Activated CD4-positive, alpha-beta T cell treated with anti-CD3 and anti-CD28 coated beads, Interleukin-2, amount 50 U/mL, for 16 hours (primary cell): ENCODE data around the gene CHD9.
"Not testable (repeated sequence)": the region's sequence is repeated elsewhere in the genome, so short reads cannot be mapped to it uniquely, and the experiment has no call there.

ENCODE experiments used
- DNase-seq: peaks from one replicate; pipeline ENCODE4 v3.0.0-alpha.2; 2020

Gene CHD9, protein sequence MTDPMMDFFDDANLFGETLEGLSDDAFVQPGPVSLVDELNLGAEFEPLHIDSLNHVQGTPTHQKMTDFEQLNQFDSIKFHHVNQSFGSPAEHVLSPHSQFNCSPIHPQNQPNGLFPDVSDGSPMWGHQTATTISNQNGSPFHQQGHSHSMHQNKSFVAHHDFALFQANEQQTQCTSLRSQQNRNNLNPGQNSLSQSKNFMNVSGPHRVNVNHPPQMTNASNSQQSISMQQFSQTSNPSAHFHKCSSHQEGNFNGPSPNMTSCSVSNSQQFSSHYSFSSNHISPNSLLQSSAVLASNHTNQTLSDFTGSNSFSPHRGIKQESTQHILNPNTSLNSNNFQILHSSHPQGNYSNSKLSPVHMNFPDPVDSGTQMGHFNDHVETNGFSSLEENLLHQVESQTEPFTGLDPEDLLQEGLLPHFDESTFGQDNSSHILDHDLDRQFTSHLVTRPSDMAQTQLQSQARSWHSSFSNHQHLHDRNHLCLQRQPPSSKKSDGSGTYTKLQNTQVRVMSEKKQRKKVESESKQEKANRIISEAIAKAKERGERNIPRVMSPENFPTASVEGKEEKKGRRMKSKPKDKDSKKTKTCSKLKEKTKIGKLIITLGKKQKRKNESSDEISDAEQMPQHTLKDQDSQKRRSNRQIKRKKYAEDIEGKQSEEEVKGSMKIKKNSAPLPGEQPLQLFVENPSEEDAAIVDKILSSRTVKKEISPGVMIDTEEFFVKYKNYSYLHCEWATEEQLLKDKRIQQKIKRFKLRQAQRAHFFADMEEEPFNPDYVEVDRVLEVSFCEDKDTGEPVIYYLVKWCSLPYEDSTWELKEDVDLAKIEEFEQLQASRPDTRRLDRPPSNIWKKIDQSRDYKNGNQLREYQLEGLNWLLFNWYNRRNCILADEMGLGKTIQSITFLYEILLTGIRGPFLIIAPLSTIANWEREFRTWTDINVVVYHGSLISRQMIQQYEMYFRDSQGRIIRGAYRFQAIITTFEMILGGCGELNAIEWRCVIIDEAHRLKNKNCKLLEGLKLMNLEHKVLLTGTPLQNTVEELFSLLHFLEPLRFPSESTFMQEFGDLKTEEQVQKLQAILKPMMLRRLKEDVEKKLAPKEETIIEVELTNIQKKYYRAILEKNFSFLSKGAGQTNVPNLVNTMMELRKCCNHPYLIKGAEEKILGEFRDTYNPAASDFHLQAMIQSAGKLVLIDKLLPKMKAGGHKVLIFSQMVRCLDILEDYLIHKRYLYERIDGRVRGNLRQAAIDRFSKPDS (N-terminal part only)

DNA sequence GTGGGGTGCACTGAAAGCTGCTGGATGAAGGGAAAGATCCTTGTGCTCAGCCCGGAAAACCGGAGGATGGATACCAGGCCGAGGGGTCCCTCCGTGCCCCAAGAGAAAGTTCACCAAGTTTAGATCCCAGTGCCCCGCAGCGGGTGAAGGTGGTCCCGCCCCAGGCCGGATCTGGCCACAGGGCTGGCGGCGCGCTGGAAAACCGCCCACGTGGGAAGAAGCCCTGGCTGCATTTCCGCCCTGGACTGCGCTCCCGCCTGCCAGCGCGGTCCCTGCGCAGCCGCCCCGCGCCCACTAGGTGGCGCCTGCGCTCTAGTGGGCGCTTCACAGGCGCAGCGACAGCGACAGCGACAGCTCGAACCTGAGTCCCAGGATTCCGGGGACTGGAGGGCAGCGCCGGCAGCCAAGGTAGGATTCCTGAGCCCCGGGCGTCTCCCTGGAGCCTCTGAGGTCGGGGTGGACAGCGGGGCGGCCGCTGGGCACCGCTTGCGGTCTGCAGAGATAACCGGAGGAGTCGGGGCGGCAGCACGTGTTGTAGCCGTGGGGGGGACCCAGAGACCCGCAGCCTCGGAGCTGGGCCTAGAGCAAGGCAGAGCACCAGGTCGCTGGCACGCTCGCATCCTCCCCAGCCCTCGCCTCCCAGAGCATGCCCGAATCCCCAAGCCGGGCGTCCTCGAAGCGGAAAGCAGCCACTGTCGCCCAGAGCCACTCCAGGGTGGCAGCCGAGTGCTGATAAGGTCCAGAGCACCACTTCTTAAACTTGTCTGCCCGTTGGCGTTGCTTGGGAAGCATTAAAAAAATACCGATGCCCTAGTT, at the start of gene CHD9:
CHD9 (plus strand) TSS at position 322 of the 816 bp plus-strand sequence. CDS start 101,099 bp downstream, outside the sequence.
- peak; percentile 79 for DNase-seq

DNA sequence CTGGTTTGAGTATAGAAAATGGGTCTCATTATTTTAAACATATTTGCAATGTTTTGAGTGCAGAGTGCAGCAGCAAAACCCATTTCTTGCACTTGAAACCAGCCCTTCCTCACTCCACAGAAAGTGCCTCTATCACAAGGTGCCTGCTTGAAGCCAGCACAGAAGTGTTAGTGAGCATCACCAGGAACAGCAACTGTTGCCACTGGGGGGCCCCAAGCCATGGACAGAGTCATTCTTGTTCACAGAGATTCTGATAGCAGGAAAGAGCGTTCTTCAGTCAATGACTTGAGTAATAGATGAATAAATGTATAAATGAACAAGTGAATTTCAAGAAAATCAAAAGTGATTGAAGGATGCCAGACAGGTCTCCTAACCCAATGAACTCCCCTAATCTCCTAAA, 47.7 kb upstream of the CHD9 start:
- no peak for DNase-seq

DNA sequence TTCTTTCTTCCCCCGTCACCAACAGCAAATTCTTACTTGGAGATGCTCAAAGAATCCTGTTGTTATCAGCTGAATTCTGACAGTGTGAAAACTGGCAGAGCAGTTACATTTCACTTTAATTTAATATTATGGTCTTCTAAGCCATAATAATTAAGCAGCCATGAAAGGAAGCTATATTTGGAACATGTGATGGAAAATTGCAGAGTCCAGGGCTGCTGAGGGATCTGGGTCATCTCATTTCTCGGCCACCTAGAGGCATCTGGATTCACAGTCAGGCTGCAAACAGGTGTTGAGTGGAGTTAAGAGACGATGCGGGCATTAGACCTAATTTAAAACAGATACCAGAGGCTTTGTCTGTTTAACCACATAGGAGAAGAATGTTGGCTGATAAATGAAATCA, 40.5 kb upstream of the CHD9 start:
- no peak for DNase-seq

DNA sequence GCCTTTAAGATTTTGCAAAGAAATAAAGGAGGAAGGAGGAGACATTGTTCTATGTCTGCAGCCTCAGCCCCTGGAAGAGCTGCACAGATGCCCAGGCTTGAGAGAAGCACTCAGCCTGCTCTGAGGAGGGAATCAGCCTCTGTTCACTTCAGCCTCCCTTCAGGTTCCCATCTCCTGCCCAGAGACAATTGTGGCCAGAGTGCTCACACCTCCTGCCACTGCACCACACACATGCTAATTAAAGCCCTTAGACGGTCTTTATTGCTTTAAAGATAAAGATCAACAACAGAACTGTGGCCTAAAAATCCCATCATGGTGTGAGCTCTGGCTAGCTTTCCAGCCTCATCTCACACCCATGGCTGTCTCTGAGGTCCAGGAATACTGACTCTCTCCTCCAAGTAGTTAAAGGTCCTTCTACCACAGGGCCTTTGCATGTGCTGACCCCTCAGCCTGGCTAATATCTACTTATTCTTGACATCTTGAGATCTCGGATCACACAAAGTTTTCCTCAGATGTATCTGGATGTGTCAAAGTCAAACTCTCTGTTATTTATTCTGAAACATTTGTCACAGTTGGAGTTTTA, 35.9 kb upstream of the CHD9 start:
- no peak for DNase-seq

DNA sequence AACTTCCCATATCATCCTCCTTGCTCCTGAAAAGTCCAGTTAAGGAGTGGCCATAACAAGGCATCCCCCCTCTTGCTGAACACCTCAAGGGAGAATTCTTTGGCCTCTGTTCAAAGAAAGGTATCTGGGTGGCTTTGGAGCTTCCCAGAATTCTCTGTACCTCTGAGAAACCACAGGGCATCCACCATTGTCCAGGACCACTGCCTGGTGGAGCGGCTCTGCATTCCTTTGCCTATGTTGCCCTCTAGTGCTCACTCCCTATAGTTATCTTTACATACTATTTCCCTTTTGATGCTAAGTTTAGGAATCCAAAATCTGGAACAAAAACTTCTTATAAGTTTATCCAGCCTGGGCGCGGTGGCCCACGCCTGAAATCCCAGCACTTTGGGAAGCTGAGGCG, 32.4 kb upstream of the CHD9 start:
- peak; percentile 28 for DNase-seq

DNA sequence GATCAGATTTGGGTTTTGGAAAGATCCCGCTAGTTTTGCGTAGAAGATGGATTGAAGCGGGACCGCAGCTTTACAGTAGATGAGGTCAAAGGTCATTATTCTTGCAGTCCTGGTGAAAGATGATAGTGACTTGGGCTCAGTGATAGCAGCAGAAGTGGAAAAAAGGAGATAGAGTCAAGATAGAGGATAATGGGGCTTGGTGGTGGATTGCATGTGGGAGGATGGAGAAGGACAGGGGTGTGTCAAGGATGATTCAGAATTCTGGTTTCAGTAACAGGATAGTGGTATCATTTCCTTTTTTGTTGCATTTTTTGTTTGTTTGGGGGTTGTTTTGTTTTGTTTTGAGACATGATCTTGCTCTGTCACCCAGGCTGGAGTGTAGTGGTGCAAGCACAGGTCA, 30.7 kb upstream of the CHD9 start:
- DNase-seq, result no peak

DNA sequence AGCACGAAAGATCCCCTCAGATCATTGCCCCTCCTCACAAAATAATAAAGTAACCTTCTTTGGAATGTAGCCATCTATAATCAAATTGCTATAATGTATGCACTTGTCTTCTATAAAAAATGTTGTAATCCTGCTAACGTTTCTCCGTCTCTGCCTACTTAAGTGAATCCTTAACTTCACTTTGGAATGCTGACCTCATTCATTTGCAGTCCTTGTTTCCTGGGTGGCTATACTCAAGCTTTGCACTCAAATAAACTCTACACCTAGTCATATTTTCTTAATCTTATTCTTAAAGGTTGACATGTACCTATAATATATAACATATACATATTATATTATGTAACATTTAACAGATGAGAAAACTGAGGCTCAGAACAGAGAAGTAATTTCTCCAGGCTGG, 24.8 kb upstream of the CHD9 start:
- DNase-seq, result no peak

DNA sequence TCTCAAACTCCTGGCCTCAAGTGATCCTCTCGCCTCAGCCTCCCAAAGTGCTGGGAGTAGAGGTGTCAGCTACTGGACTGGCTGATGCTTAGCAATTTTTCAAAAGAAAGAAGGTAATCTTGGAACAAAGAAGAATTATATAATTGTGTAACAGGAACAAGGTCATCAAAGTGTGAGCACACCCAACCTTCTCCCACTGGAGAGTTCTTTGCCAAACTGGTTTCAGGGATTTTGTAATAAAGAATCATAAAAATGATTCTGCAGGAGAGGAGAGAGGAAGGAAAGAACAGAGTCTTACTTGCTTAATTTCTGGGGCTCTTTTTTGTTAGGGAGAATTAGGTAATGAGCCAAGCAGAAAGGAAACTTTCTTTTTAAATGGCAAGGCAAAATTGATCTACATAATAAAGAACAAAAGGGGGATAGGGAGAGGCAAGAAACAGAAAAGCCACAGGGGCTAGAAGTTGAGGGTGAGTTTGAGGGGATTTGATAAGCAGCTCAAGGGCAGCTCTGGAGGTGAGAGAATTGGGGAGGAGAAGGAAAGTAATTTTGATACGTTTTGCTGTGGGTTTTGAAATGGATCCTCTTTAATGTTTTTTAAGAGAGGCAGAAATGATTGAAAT, 23.4 kb upstream of the CHD9 start:
- no peak for DNase-seq

DNA sequence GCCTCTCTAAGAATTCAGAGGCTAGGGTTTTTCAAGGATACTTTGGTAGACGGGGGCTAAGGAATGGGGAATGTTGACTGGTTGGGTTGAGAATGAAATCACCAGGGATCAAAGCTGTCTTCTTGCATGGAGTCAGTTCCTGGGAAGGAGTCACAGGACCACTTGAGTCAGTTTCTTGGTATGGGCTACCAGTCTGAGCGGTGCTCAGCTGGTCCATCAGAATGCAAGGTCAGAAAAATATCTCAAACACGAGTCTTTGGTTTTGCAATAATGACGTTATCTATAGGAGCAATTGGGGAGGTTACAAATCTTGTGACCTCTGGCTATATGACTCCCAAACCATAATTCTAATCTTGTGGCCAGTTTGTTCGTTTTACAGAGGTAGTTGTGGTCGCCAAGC, 20.5 kb upstream of the CHD9 start:
- DNase-seq, result no peak

DNA sequence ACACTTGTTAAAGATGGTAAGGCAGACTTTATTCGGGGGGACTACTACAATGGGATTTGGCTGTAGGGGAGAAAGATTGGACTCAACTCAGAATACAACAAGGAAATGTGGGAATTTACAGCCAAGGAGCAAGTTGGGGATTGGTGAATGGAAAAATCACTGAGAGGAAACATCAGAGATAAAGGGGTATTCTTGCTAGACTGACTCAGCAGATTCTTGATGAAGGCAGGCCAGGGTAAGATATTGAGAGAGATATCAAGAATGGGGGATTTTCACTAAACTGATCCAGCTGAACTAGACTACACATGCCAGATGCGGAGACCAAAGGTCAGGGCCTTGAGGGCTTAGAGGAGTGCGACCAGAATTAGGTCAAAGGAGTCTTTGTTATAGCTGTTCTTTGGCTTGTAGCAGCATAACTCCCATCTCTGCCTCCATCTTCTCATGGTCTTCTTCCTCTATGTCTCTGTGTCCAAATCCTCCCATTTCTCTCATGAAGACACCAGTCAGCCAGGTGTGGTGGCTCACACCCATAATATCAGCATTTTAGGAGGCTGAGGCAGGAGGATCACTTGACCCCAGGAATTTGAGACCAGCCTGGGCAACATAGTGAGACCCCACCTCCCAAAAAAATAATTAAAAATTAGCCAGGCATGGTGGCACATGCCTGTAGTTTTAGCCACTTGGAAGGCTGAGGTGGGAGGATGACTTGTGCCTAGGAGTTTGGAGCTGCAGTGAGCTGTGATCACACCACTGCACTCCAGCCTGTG, 19.4 kb upstream of the CHD9 start:
- DNase-seq, result no peak

DNA sequence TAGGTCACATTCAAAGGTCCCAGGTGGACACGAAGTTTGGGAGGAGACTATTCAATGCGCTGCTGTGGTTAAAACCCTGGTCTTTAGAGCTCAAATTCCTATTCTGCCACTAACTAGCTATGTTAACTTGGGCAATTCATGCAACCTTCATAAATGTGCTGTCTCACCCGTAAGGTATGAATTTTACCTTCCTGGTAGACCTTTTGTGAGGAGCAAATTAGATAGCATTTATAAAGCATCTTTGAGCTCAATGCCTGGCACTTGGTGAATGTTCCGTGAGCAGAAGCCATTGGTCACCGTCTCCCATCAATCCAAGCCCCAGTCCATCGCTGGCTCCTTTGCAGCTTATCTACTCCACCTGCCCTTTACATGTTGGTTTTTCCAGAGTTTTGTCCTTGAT, 18.7 kb upstream of the CHD9 start:
- no peak for DNase-seq

DNA sequence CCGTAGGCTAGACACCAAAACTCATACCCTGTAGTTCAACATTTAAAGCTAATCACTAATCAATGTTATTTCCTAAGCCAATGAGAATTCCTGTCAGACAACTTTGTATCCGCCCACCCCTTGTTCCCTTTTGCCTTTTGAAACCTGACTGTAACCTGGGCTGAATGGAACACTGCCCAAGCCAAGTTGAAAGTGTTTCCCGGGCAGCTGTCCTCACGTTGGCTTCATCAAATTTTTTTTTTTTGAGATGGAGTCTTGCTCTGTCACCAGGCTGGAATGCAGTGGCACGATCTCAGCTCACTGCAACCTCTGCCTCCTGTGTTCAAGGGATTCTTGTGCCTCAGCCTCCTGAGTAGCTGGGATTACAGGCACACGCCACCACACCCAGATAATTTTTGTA, 18.1 kb upstream of the CHD9 start:
- DNase-seq, result not testable (repeated sequence)

DNA sequence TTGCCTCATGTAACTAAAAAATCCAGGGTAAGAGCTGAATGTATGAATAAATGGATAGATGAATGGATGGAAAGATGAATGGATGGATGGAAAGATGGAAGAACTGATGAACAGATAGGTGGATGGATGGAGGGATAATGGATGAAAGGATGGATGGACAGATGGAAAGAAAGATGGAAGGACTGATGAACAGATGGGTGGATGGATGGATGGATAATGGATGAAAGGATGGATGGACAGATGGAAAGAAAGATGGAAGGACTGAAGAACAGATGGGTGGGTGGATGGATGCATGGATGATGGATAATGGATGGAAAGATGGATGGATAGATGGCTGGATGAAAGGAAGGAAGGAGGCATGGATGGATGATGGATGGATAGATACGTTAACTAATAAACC, 14.0 kb upstream of the CHD9 start:
- no peak for DNase-seq

DNA sequence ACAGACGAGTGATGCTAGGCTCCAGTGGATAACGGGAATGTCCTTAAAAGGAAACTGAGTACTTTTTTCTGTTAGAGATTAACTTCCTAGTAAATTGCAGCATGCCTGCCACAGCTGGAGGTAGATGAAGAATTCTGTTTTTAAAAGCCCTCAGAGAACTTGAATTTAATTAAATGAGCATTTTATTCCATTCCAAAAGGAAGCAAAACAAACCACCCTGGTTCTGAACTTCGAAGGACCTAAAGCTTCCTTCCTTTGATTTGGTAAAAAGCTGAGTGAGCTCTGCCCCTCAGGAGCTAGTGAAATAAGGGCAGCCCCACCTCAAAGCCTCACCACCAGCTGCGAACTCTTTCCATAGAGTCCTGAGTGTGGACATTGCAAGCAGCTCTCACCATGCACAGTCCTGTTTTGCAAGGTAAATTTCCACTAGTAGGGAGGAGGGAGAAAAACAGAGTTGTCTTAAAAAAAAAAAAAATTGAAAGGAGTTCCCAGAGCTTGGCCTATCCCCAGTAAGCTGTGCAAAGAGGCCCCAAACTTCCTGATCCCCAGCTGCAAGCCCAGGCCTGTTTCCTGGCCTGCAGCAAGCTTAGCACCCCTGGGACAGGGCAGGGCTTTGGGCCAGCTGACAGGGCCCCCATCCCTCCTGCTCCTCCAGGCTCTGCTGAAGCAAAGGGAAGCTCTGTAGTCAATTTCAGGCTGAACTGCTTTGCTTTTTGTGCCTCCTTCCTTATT, 13.3 kb upstream of the CHD9 start:
- no peak for DNase-seq

DNA sequence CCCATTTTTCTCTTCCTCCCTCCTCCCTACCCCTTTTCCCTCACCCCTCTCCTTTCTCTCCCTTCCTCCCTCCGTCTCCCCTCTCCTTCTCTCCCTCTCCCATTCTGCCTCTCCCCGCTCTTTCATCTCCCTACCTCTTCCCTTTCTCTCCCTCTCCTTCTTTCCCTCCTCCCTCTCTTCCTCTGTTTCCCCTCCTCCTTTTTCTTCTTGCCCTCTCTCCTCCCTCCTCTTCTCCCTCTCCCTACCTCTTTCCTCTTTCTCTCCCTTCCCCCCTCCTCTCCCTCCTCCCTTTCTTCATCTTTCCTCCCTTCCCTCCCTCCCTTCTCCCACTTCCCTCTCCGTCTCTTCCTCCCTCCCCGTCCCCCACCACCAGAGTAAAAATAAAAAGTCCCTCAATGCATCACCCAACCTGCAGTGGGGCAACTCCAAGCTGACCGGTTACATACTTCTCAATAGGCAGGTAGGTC, 12.5 kb upstream of the CHD9 start:
- DNase-seq, result no peak

DNA sequence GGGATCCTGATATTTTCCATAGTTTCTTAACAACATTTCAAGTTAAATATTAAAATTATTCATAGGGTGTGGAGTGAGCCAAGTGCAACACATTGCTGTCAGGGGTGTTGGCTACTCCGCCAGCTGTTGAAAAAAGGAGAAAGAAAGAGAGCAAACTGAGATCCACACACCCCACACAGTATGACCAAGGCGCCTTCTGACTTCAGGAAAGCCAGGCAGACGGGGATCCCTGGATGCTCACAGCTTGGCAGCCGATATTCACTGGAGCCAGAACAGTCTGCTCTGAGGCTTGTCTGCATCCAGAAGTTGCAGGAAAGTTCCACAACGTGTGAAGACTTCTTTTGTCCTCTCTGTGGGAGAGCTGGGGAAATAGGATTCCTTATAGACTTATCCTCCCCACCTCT, 11.4 kb upstream of the CHD9 start:
- DNase-seq, result no peak

DNA sequence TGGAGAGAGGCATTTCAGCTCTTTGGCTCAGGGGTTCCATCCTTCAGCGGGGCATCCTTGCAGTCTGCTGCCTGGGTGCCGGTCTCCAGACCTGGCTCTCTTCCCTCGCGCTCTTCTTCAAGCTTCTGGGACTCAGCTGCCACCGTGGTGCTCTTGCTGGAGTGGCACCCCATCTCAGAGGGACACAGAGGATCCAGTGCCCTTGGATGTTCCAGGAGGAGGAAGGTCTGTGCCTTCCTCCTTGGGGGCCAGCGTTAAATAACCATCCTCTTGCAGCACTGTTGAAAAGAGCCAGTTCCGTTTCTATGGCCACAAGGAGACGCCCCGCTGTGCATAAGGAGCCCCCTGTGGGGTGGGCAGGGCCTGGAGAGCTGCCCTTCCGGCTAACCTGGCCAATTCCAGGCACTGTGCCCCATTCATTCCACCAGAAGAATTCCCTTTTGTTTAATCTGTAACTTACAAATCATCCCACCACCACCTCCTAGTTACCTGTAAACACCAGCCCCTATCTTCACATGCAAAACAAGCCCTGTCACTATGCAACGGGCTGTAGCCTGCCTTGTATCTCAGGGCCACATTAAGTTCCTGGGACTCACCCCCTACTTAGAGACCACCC, 10.7 kb upstream of the CHD9 start:
- DNase-seq, result no peak

DNA sequence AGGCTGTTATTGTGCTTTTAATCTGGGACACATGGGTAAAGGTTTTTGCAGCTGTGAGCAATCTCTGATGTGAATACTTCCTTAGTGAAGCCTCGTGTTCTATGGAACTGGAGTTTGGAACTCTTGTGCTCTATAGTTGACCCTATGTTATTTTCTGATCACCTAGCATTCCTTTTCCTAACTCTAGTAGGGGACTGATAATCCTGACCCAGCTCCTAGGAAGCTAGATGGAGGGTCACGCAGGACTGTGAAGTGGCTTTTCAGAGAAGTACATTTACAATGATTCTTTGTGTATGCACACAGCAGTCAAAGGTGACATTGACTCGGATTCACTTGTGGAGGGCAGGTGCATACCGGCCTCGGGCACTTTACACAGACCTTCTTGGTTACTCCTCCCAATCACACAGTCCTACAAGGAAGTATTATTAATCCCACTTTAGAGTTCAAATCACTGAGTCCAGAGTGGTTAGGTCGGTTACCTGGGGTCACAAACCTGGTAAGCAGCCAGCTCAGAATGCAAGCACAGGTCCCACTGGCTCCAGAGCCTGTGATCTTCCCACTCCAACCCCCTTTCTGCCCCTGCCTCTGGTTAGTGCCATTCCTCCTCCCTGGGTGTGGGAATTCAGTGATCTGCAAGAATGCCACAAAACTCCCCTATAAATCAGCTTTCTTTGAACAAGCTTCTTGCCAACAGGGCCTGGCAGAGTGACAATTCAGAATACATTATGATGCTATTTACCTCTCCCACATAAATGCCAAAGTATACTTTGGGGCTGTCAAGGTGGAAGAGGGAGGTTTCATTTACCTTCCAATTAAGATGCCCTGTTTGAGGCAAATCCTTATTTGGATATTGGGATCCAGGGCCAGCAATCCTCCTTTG, 9.2 kb upstream of the CHD9 start:
- no peak for DNase-seq
